ENCODE measurements around the gene KIZ. TPM values are rescaled to one million over a fixed set of nuclear protein-coding genes. Genes with fewer than 3 reads are reported as not detected.
"Not testable (repeated sequence)": the region's sequence is repeated elsewhere in the genome, so short reads cannot be mapped to it uniquely, and the experiment has no call there.

KIZ gene
- total RNA-seq, 2 donors from 2014 or later = 23.2 to 26.1 TPM

DNA sequence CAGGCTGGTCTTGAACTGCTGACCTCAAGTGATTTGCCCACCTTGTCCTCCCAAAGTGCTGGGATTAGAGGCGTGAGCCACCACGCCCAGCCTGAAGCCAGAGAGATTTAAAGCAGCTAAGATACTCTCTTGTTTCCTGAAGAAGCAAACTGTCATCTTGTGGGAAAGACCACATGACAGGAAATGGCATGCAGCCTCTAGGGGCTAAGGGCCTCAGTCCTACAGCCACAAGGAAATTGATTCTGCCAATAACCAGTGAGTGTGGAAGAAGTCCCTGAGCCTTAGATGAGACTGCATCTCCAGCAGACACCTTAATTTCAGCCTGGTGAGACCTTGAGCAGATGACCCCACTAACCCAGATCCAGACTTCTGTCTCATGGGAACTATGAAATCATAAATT lies 40.9 kb downstream of the KIZ start:
- DNase-seq (ENCODE audit: low spot score) = no peak
- intact Hi-C loops (cut with DNase I) = no loop called here

DNA sequence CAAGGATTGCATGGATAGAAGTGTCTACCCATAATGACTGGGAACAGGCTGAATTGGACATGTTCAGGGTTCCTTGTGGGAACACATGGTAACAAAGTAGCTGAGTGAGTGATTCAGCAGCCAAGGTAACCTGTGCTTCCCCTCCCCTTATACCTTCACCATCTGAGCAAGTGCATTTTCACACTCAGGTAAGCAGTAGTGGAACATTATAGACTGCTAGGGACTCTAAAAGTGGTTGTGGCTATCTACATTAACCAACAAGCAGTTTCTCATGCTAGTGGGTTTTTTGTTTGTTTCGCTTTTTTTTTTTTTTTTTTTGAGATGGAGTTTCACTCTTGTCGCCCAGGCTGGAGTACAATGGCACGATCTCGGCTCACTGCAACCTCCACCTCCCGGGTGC lies 41.4 kb downstream of the KIZ start:
- intact Hi-C loops (cut with DNase I) = no loop called here
- DNase-seq (ENCODE audit: low spot score) = no peak

DNA sequence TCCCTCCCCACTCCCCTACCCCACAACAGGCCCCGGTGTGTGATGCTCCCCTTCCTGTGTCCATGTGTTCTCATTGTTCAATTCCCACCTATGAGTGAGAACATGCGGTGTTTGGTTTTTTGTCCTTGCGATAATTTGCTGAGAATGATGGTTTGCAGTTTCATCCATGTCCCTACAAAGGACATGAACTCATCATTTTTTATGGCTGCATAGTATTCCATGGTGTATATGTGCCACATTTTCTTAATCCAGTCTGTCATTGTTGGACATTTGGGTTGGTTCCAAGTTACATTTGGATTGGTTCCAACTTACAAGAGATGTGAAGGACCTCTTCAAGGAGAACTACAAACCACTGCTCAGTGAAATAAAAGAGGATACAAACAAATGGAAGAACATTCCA lies 42.2 kb downstream of the KIZ start:
- DNase-seq (ENCODE audit: low spot score); intact Hi-C loops (cut with DNase I): not testable (repeated sequence)

DNA sequence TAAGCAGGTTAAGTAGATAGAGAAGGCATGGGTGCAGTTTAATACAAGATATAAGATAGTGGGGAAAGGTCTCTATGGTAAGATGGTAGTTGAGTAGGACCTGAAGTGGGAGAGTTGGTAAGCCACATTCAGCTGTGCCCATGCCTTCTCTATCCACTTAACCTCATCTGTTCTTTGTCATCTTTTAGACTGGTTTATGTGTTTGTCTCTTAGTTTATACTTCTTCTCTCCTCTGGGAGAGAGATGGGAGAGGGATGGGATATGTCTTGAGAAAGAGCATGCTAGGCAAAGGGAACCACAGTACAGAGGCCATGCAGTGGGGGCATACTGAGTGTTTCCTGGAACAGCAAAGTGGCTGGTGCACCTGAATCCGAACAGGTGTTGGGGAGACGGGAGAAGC lies 46.7 kb downstream of the KIZ start:
- no peak for DNase-seq (ENCODE audit: low spot score)
- intact Hi-C loops (cut with DNase I) = no loop called here

DNA sequence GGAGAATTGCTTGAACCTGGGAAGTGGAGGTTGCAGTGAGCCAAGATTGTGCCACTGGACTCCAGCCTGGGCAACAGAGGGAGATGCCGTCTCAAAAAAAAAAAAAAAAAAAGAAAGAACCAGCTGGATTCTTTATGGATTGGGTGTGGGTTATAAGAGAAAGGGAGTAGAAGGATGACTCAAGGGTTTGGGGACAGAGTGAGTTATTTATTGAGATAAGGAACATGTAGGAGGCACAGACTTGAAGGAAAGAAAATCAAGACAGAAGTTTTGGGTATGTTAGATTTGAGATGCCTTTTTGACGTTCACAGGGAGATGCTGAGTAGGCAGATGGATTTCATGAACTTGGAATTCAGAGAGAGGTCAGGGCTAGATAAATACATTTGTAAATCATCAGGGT lies 47.6 kb downstream of the KIZ start:
- intact Hi-C loops (cut with DNase I) = no loop called here
- no peak for DNase-seq (ENCODE audit: low spot score)

DNA sequence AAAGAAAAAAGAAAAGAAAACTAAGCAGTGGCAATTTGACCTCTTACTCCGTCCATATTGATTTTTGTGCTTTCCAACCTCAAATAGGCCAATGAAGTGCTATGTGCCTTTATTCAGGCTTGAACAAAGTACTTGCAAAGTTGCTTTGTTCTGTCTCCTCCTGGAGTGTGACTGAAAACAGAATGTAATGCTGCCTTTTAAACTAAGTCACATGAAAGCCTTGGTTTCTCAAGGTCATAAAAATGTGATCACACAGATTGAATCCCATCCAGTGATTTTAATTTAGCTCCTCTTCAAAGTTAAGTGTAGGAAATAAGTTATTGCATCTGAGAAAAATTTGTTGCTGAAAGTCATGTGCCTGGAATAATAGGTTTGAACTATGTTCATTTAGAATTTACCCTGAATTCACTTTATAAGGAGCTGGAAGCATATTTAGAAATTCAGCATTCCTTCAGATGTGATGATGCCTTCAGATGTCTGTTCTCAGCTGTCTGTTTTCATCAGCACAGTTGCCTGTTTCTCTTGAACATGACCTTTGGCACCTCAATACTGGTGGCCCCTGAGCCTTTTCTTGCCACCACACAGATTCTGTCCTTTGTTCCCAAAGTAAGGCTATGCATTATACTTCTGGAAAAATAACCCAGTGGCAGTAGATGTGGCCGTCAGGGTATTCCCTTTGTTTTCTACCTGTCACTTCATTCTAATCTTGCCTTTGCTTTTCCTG lies 48.8 kb downstream of the KIZ start:
- intact Hi-C loops (cut with DNase I) = no loop called here
- DNase-seq (ENCODE audit: low spot score) = no peak

DNA sequence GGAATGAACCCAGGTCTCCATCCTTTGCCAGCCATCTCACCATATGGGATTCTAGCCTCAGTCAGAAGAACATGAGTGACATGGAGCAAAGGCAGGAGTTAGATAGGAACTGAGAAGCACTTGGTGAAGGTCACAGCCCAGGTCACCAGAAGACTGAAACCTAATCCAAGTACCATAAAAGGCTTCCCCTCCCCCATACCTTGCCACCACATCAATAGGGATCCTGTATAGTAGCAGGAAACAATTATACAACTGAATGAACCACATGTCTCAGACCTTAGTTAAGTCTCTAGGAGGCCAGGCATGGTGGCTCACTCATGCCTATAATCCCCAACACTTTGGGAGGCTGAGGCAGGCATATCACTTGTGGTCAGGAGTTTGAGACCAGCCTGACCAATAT lies 49.6 kb downstream of the KIZ start:
- intact Hi-C loops (cut with DNase I) = no loop called here

DNA sequence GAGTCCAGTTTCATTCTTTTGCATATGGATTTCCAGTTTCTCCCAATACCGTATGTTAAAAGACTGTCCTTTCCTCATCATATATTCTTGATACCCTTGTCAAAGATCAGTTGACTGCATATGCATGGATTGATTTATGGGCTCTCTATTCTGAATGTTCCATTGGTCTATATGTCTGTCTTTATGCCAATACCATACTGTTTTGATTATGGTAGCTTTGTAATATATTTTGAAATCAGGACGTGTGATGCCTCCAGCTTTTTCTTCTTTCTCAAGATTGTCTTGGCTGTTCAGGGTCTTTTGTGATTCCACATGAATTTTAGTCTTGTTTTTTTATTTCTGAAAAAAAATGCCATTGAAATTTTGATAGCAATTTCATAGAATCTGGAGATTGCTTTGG lies 51.9 kb downstream of the KIZ start:
- intact Hi-C loops (cut with DNase I) = no loop called here
- no peak for DNase-seq (ENCODE audit: low spot score)

More for the DNA sequence above, 49.6 kb downstream of the KIZ start:
- no peak for DNase-seq (ENCODE audit: low spot score)

DNA sequence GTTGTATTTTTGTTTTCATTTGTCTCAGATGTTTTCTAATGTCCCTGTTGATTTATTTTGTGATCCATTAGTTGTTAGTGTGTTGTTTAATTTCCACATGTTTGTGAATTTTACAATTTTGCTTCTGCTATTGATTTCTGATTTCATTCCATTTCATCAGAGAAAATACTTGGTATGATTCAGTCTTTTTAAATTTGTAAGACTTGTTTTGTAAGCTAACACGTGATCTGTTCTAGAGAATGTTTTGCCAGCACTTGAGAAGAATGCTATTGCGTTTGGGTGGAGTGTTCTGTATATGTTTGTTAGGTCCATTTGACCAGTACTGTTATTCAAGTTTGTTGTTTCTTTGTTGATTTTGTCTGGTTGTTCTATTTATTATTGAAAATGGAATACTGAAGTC lies 53.9 kb downstream of the KIZ start:
- intact Hi-C loops (cut with DNase I) = no loop called here

DNA sequence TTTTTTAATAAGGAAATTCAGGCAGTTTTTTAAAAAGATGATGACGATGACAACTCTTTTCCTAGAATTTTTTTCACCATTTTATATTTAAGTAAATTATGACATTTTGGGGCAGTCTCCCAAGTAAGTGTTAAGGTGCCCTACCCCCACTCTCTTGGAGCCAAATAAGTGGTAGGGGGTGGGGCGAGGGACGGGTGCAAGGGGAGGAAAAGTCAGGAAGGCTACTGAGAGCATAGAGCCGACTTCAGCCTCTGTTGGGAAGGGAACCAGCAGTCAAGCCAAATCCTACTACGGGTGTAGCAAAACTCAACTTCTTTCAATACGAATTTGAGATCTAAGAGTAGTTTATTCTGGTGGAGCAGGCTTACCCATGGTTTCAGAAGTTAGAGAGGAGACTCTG lies 54.4 kb downstream of the KIZ start:
- no peak for DNase-seq (ENCODE audit: low spot score)
- intact Hi-C loops (cut with DNase I) = no loop called here

More for the DNA sequence above, 53.9 kb downstream of the KIZ start:
- DNase-seq (ENCODE audit: low spot score) = no peak

DNA sequence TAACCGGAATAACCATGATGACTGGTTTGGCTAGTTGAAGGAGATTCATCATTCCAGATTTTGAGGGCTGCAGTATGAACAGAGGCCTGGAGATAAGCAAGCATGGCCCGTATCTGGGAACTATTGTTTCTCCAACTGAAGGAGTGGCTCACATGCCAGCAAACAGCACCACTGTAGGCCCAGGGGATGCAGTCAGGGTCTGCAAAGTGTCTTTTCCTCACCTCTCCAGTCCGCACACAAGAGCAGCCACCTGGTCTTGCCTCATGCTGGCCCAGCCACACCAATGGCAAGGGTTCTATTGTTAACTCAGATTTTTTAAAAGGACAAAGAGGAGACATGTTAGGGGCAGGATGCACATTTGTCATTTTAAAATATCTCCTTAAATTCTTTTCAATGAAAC lies 55.1 kb downstream of the KIZ start:
- no peak for DNase-seq (ENCODE audit: low spot score)
- intact Hi-C loops (cut with DNase I) = no loop called here

DNA sequence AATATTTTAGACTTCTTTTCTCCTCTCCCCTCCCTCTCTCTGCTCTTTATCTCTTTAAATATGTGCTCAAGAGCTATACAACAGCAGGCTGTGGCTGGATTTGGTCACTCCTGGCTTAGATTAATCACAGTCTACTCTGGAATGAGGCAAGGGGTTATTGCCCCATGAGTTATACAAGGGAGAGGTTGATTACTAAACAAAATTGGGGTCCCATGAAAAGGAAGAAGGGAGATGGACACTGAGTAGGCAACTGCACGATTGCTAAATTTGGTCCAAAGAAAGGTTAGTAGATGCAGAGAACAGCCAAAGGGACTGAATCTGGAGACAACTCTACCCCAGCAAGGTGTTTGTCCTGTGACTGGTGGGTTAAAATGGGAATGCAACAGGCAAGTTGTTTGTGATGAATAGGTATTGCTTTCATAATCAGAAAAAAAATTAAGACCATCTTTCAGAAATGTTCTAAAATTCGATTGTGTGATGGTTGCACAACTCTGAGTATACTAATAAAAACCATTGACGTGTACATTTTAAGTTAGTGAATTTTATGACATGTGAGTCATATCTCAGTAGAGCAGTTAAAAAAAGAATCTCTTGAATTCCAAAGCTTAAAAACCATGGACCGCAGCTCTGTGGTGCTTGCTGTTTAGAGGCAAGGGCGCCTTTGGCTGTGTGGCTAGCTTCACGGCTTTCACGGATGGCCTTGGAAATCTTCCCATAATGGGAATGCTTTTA lies 57.1 kb downstream of the KIZ start:
- intact Hi-C loops (cut with DNase I) = no loop called here
- DNase-seq (ENCODE audit: low spot score) = no peak

DNA sequence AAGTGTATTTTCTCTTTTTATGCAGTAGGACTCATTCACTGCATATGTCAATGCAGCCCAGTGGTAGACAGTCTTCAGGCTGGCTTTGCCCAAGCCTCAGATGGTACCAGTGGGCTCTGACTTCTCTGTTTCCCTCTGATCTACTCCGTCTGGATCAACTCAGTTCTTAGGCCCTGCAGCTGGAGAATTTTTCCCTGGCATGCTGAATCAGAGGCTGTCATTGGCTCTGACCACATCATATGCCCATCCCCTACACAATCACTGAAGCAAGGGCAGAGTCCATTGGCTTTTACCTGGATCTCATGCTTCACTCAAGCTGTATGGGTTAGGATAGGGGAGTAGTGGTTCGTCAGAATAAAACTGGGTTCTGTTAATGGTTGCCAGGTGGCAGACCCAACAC lies 57.8 kb downstream of the KIZ start:
- intact Hi-C loops (cut with DNase I) = no loop called here
- no peak for DNase-seq (ENCODE audit: low spot score)

DNA sequence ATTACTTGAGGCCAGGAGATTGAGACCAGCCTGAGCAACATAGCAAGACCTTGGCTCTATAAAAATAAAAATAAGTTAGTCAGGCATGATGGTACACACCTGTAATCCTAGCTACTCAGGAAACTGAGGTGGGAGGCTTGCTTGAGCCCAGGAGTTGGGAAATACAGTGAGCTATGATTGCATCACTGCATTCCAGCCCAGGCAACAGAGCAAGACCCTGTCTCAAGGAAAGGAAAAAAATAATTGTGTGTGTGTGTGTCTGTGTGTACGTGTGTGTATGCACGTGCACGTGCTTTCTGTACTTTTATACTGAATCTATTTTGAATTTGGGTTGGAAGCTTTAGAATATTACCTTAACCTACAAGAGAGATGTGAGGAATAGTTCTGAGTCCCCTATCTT lies 58.9 kb downstream of the KIZ start:
- DNase-seq (ENCODE audit: low spot score) = no peak
- intact Hi-C loops (cut with DNase I) = no loop called here

DNA sequence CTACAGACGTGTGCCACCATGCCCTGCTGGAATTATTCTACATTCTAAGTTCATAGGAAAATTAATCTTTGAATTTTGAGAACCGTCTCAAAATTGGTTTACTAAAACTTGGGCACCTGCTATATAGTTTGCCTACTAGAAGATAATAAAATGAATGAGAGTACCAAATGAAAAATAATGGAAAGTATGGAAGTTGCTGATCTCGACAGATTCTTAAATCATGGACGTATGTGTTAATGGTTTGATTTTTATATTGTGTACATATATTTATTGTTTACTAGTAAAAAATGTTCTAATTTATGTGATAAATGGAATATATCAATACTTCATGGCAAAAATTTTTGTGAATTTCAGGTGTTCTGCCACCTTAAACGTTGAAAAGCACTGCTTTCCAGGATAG lies 60.0 kb downstream of the KIZ start:
- intact Hi-C loops (cut with DNase I) = no loop called here
- no peak for DNase-seq (ENCODE audit: low spot score)

DNA sequence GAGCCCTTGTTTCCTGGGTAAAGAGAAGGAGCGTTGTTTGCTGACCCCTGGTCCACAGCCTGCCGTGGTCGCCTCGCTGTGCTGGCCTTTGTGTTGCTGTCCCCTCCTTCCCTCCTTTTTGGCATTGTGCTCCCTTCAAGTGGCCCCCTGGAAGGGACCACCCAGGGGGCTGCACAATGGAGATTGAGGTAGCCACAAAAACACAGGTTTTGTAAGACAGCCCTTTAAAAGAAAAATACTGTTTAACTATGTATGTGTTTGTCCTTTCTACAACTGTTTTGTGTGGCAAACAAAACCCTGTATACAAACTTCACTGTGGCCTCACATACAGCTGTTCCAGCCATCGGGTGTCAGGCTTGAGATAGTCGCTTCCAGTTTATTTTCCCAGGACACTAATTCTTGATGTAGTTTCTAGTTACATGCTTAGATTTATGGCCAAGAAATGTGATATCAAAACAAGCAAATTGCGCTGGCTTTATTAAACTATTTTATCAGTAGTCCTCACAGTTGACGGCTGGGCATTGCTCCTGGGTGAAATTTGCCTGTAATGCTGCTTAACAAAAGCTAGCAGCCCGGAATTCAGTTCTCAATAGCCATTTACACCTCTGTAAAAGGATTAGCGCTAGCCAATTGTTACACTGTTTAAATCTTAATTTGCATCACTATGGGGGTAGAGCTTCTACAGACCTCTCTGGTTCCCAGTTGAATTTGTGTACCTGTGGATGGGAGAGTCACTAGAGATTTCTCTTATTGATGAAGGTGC lies 64.1 kb downstream of the KIZ start:
- no peak for DNase-seq (ENCODE audit: low spot score)
- intact Hi-C loops (cut with DNase I) = no loop called here

DNA sequence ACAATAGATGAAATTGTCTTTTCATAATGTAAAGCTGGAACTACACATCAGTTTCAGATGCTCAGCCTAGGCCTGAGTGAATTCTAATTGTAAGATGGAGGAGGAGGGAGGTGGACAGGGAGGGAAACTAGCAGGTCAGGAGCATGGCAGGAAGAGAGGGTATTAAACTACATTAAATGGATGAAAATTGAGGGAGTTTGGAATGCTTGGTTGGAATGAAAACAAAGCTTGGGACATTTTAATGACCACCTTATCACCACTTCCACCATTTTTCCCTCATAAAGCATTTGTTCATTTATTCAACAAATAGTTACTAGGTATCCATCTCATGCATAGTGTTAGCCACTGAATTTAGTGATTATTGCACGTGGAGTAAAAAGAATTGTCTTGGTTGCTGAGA lies 65.0 kb downstream of the KIZ start:
- DNase-seq (ENCODE audit: low spot score) = no peak
- intact Hi-C loops (cut with DNase I) = no loop called here

DNA sequence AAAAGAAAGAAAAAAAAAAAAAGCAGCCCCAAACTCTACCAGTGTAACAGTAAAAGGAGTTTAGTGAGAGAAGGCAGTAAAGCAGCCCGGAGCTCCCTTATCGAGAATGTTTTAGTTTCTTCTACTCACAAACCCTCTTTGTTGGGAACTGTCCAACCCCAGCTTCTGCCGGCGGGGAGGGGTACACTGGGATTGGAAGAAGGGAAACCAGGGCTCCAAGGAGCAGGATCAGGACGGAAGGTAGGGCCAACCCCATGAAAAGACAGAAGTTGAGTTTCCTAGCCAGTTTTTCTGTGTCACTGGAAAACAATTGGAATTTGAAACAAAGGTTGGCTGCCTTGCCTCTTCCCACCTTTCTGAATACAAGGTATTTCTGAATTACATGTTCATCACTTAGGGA lies 66.0 kb downstream of the KIZ start:
- intact Hi-C loops (cut with DNase I) = no loop called here

DNA sequence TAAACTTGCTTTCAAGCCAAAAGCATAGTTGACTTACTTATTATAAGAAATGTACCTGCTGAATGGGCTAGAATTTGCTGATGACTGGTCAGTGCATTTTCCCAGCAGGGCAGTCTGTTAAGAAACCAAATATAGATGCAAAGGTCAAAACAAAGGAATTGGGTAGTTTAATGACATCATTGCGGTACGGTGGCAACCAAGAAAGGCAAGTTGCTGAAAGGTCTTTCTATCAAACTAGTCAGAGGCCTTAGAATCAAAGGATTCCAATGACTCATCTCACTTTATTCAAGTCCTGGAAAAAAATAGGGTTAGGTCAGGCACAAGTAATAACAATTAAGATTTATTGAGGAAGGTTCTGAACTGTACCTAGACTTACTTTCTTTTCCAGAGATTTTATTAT lies 76.4 kb downstream of the KIZ start:
- no peak for DNase-seq (ENCODE audit: low spot score)
- intact Hi-C loops (cut with DNase I) = no loop called here

More for the DNA sequence above, 66.0 kb downstream of the KIZ start:
- no peak for DNase-seq (ENCODE audit: low spot score)

DNA sequence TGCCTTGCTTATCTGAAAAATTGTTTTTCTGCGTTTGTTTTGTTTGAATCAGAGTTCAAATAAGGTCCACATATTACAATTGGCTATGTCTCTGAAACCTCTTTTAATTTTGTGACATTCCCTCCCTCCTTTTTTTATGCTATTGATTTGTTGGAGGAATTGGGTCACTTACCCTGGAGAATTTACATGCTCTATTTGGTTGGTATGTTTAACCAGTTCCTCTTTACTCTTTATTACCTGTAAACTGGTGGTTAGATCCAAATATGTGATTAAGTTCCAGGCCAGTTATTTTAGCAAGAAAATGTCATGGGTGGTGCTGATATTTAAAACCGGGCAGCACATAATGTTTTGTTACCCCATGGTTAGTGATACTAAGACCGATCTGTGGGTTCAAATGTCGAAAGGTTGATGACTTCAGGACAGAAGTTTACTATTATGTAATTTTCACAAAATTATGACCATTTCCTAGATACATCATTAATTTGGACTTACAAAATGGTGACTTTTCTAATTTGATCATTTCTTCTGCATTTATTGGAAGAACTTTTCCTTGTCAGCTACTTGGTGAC lies 77.3 kb downstream of the KIZ start:
- DNase-seq (ENCODE audit: low spot score) = no peak
- intact Hi-C loops (cut with DNase I) = no loop called here
